Measurements from ENCODE around the gene OXSR1.

DNA sequence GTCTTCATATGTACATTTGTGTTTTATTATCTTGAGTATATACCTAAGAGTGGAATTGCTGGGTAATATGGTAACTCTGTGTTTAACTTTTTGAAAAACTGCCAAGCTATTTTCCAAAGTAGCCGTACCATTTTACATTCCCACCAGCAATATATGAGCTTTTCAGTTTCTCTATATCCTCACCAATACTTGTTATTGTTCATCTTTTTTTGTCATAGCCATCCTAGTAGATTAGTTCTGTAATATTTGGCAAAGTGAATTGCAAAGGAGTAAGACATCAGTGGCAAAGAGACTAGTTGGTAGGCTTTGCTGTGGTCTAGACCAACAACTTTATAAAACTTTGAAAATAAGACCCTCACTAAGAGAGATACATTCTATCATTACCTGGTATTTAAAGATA is 21.4 kb downstream of the OXSR1 start:
- TF ChIP-seq, protein P1, sequence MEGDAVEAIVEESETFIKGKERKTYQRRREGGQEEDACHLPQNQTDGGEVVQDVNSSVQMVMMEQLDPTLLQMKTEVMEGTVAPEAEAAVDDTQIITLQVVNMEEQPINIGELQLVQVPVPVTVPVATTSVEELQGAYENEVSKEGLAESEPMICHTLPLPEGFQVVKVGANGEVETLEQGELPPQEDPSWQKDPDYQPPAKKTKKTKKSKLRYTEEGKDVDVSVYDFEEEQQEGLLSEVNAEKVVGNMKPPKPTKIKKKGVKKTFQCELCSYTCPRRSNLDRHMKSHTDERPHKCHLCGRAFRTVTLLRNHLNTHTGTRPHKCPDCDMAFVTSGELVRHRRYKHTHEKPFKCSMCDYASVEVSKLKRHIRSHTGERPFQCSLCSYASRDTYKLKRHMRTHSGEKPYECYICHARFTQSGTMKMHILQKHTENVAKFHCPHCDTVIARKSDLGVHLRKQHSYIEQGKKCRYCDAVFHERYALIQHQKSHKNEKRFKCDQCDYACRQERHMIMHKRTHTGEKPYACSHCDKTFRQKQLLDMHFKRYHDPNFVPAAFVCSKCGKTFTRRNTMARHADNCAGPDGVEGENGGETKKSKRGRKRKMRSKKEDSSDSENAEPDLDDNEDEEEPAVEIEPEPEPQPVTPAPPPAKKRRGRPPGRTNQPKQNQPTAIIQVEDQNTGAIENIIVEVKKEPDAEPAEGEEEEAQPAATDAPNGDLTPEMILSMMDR (IDR thresholded peaks at IDR 0.05) = no peak
- no peak for TF ChIP-seq POLR2A (IDR thresholded peaks at IDR 0.05)

All from Peyer's patch (tissue), 4 donors.